ENCODE results near the gene CD274. TPM values are rescaled to one million over a fixed set of nuclear protein-coding genes. Genes with fewer than 3 reads are reported as not detected.
"Not testable (repeated sequence)": the region's sequence is repeated elsewhere in the genome, so short reads cannot be mapped to it uniquely, and the experiment has no call there.

The CD274 gene
- total RNA-seq, 1 donor from 2014 or later: 61.7 TPM

GRCh38 chr9:5453673-5454072 is 3.3 kb downstream of the CD274 start:
- Mint-ChIP-seq H3K9me3 (no peaks in the 10 kb centered on the region), H3K27me3 (ENCODE audit: insufficient read depth) (no peaks in the 10 kb centered on the region), H3K36me3 (ENCODE audit: low read depth) (peaks cover 46% of the 10 kb centered on the region), H3K4me1 (ENCODE audit: low read depth) (peaks cover 76% of the 10 kb centered on the region), H3K4me3 (peak overlapping the region; percentile 85), H3K27ac (peak overlapping the region; percentile 42)
- no peak for DNase-seq (ENCODE audit: low spot score)
- intact Hi-C loops (cut with micrococcal nuclease): loop anchor here (5.0 to 10.0 kb wide), 5 partner anchors 311 to 1926 kb away; partner anchors contain the start of genes JAK2, RCL1 and RFX3

DNA sequence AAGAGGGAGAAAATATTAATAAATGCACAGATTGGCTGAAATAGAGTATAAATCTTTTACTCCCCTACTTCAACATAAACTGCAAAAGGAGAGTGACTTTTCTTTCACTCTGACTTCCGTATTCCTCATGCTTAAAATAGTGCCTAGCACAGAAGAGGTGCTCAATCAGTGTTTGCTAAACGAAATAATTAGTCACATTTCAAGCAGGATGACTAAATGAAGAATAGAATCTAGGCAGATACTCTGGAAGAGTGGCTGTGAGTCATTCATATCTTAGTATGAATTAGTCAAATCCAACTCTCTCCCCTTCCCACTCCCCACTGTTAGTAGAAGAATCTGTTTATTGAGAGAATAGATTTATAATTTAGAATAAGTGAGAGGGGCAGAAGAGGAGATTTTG is 4.8 kb downstream of the CD274 start:
- peak overlapping the region; percentile 80 for H3K27ac Mint-ChIP-seq
- H3K9me3 Mint-ChIP-seq: no peaks in the 10 kb centered on the region
- no peaks in the 10 kb centered on the region for H3K27me3 Mint-ChIP-seq (ENCODE audit: insufficient read depth)
- H3K4me3 Mint-ChIP-seq: peak overlapping the region; percentile 71
- intact Hi-C loops (cut with micrococcal nuclease): loop anchor here (1.0 to 10.0 kb wide), 9 partner anchors 17 to 623 kb away; a partner anchor contains a TSS
- no peak for DNase-seq (ENCODE audit: low spot score)
- H3K4me1 Mint-ChIP-seq (ENCODE audit: low read depth): peaks cover 78% of the 10 kb centered on the region
- H3K36me3 Mint-ChIP-seq (ENCODE audit: low read depth): peaks cover 61% of the 10 kb centered on the region

DNA sequence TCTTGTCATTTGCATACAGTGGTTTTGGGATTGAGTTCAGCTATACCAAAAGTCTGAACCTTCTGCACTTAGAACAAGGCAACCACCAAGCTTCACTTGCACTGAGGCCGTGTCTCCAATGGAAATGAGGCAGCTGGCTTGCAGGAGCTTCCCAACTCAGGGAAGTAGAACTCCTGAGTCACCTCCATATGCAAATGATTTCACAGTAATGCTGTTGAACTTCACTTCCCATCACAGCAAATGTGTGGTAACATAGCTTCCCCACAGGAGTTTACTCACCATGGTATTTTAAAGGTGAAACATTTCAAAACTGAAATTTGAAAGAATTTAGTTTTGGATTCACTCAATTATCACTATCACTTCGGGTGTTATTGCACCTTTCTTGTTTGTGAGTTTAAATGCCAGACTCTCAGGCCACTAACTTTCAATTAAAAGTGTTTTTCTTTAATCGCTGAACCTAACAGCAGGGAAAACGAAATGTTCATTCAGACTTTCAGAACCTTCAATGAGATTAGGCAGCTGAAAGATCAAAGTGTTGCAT is 9.0 kb downstream of the CD274 start:
- peak overlapping the region; percentile 88 for H3K27ac Mint-ChIP-seq
- H3K27me3 Mint-ChIP-seq (ENCODE audit: insufficient read depth): no peaks in the 10 kb centered on the region
- H3K4me1 Mint-ChIP-seq (ENCODE audit: low read depth): peaks cover 70% of the 10 kb centered on the region
- H3K9me3 Mint-ChIP-seq: no peaks in the 10 kb centered on the region
- H3K36me3 Mint-ChIP-seq (ENCODE audit: low read depth): peaks cover 75% of the 10 kb centered on the region
- peak overlapping the region; percentile 76 for H3K4me3 Mint-ChIP-seq
- DNase-seq (ENCODE audit: low spot score): no peak
- intact Hi-C loops (cut with micrococcal nuclease): loop anchor here (1.0 to 10.0 kb wide), 12 partner anchors 9 to 627 kb away; partner anchors contain the start of genes CD274, PDCD1LG2 and PLGRKT

GRCh38 chr9:5460157-5460556 is 9.8 kb downstream of the CD274 start:
- H3K36me3 Mint-ChIP-seq (ENCODE audit: low read depth): peaks cover 79% of the 10 kb centered on the region
- peaks cover 65% of the 10 kb centered on the region for H3K4me1 Mint-ChIP-seq (ENCODE audit: low read depth)
- no peaks in the 10 kb centered on the region for H3K9me3 Mint-ChIP-seq
- peak overlapping the region; percentile 76 for H3K4me3 Mint-ChIP-seq
- no peaks in the 10 kb centered on the region for H3K27me3 Mint-ChIP-seq (ENCODE audit: insufficient read depth)
- H3K27ac Mint-ChIP-seq: peak overlapping the region; percentile 88
- no peak for DNase-seq (ENCODE audit: low spot score)
- intact Hi-C loops (cut with micrococcal nuclease): no loop called here

- H3K27ac Mint-ChIP-seq; intact Hi-C loops (cut with micrococcal nuclease); H3K27me3 Mint-ChIP-seq (ENCODE audit: insufficient read depth); DNase-seq (ENCODE audit: low spot score); H3K9me3 Mint-ChIP-seq; H3K4me3 Mint-ChIP-seq: not testable (repeated sequence)
- Mint-ChIP-seq H3K4me1 (ENCODE audit: low read depth) (peaks cover 56% of the 10 kb centered on the region), H3K36me3 (ENCODE audit: low read depth) (peaks cover 80% of the 10 kb centered on the region)
Measured at GRCh38 chr9:5464831-5465330, 14.5 kb downstream of the CD274 start.

DNA sequence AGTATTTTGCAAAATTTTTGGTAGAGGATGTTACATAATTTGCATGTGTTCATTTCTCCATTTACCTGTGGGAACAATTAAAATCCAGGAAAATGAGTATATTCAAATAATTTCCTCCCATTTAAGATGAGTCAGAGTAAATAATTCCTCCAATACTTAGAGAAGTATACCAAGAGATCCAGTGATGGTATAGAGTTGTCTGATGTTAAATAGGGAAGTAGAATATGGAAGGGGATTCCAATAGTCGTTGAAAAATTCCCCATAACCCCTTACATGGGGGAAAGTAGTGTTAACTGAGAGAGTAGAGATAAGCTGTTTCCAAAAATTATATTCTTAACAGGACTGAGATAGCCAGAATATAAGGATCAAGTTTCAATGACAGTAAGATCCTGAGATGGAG is 15.7 kb downstream of the CD274 start:
- intact Hi-C loops (cut with micrococcal nuclease): no loop called here
- no peak for DNase-seq (ENCODE audit: low spot score)
- Mint-ChIP-seq H3K36me3 (ENCODE audit: low read depth) (peaks cover 78% of the 10 kb centered on the region), H3K27ac (no peak overlapping the region), H3K4me3 (no peak overlapping the region), H3K9me3 (no peaks in the 10 kb centered on the region), H3K4me1 (ENCODE audit: low read depth) (peaks cover 54% of the 10 kb centered on the region), H3K27me3 (ENCODE audit: insufficient read depth) (no peaks in the 10 kb centered on the region)

DNA sequence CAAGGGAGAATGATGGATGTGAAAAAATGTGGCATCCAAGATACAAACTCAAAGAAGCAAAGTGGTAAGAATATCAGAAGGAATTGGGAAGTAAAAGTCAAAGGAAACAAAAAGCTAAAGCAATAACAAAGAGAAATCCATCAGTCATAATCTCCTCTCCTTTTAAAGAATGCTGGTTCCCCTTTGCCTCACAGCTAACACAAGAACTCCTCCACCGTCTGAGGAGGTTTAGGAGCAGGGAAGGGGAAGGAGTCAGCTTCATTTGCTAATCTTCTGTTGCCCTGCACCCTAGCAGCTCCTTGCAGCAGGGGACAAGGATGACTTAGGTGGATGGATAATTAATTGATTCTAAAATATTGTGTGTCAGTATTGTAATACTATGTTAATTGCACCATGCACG is 16.4 kb downstream of the CD274 start:
- peak overlapping the region; percentile 25 for H3K27ac Mint-ChIP-seq
- H3K9me3 Mint-ChIP-seq: no peaks in the 10 kb centered on the region
- intact Hi-C loops (cut with micrococcal nuclease): no loop called here
- H3K4me1 Mint-ChIP-seq (ENCODE audit: low read depth): peaks cover 55% of the 10 kb centered on the region
- H3K36me3 Mint-ChIP-seq (ENCODE audit: low read depth): peaks cover 73% of the 10 kb centered on the region
- H3K27me3 Mint-ChIP-seq (ENCODE audit: insufficient read depth): no peaks in the 10 kb centered on the region
- DNase-seq (ENCODE audit: low spot score): no peak
- no peak overlapping the region for H3K4me3 Mint-ChIP-seq

DNA sequence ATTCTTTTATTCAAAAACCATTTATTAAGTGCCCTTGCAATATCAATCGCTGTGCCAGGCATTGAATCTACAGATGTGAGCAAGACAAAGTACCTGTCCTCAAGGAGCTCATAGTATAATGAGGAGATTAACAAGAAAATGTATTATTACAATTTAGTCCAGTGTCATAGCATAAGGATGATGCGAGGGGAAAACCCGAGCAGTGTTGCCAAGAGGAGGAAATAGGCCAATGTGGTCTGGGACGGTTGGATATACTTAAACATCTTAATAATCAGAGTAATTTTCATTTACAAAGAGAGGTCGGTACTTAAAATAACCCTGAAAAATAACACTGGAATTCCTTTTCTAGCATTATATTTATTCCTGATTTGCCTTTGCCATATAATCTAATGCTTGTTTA is 18.5 kb downstream of the CD274 start:
- Mint-ChIP-seq H3K4me1 (ENCODE audit: low read depth) (peaks cover 41% of the 10 kb centered on the region), H3K36me3 (ENCODE audit: low read depth) (peaks cover 63% of the 10 kb centered on the region), H3K27ac (no peak overlapping the region), H3K4me3 (no peak overlapping the region), H3K27me3 (ENCODE audit: insufficient read depth) (no peaks in the 10 kb centered on the region), H3K9me3 (no peaks in the 10 kb centered on the region)
- intact Hi-C loops (cut with micrococcal nuclease): no loop called here
- no peak for DNase-seq (ENCODE audit: low spot score)

DNA sequence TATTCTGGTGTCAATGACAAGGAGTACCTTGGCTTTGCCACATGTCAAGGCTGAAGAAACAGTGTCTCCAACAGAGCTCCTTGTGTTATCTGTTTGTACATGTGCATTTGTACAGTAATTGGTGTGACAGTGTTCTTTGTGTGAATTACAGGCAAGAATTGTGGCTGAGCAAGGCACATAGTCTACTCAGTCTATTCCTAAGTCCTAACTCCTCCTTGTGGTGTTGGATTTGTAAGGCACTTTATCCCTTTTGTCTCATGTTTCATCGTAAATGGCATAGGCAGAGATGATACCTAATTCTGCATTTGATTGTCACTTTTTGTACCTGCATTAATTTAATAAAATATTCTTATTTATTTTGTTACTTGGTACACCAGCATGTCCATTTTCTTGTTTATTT is 19.8 kb downstream of the CD274 start:
- Mint-ChIP-seq H3K27ac (no peak overlapping the region), H3K4me3 (no peak overlapping the region), H3K36me3 (ENCODE audit: low read depth) (peaks cover 62% of the 10 kb centered on the region), H3K9me3 (no peaks in the 10 kb centered on the region), H3K4me1 (ENCODE audit: low read depth) (peaks cover 40% of the 10 kb centered on the region), H3K27me3 (ENCODE audit: insufficient read depth) (no peaks in the 10 kb centered on the region)
- DNase-seq (ENCODE audit: low spot score): no peak
- intact Hi-C loops (cut with micrococcal nuclease): no loop called here

DNA sequence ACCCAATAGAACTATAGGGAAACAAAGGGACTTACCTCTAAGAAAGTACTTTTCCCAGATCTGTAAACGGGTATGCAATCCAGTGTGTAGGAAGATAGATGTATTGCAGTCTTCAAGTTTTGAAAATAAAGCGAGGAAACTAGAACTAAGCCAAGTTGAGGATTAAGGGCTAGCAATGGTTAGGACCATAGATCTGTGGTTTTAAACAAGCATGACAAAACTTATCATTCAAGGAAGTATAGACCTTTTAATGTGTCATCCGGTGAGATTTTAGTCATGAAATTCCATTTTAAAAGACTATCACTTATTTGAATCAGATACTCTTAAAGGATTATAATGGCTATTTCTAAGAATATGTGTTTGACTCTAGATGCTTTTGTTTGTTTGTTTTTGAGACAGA is 20.5 kb downstream of the CD274 start:
- H3K9me3 Mint-ChIP-seq: peaks cover 4% of the 10 kb centered on the region
- peak overlapping the region; percentile 62 for H3K27ac Mint-ChIP-seq
- intact Hi-C loops (cut with micrococcal nuclease): no loop called here
- H3K36me3 Mint-ChIP-seq (ENCODE audit: low read depth): peaks cover 59% of the 10 kb centered on the region
- H3K4me1 Mint-ChIP-seq (ENCODE audit: low read depth): peaks cover 41% of the 10 kb centered on the region
- no peak for DNase-seq (ENCODE audit: low spot score)
- no peak overlapping the region for H3K4me3 Mint-ChIP-seq
- no peaks in the 10 kb centered on the region for H3K27me3 Mint-ChIP-seq (ENCODE audit: insufficient read depth)

DNA sequence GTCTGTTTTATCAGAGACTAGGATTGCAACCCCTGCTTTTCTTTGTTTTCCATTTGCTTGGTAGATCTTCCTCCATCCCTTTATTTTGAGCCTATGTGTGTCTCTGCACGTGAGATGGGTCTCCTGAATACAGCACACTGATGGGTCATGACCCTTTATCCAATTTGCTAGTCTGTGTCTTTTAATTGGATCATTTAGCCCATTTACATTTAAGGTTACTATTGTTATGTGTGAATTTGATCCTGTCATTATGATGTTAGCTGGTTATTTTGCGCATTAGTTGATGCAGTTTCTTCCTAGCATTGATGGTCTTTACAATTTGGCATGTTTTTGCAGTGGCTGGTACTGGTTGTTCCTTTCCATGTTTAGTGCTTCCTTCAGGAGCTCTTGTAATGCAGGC is 25.3 kb downstream of the CD274 start:
- H3K36me3 Mint-ChIP-seq (ENCODE audit: low read depth): peaks cover 24% of the 10 kb centered on the region
- H3K27me3 Mint-ChIP-seq (ENCODE audit: insufficient read depth); DNase-seq (ENCODE audit: low spot score); H3K4me3 Mint-ChIP-seq; intact Hi-C loops (cut with micrococcal nuclease); H3K9me3 Mint-ChIP-seq; H3K27ac Mint-ChIP-seq: not testable (repeated sequence)
- H3K4me1 Mint-ChIP-seq (ENCODE audit: low read depth): peaks cover 17% of the 10 kb centered on the region

GRCh38 chr9:5478206-5478605 is 27.9 kb downstream of the CD274 start:
- intact Hi-C loops (cut with micrococcal nuclease): no loop called here
- H3K9me3 Mint-ChIP-seq: peaks cover 11% of the 10 kb centered on the region
- no peak overlapping the region for H3K4me3 Mint-ChIP-seq
- no peak overlapping the region for H3K27ac Mint-ChIP-seq
- H3K36me3 Mint-ChIP-seq (ENCODE audit: low read depth): peaks cover 16% of the 10 kb centered on the region
- no peak for DNase-seq (ENCODE audit: low spot score)
- peaks cover 2% of the 10 kb centered on the region for H3K27me3 Mint-ChIP-seq (ENCODE audit: insufficient read depth)
- peaks cover 19% of the 10 kb centered on the region for H3K4me1 Mint-ChIP-seq (ENCODE audit: low read depth)

- Mint-ChIP-seq H3K27ac (no peak overlapping the region), H3K36me3 (ENCODE audit: low read depth) (peaks cover 4% of the 10 kb centered on the region), H3K4me3 (no peak overlapping the region), H3K4me1 (ENCODE audit: low read depth) (peaks cover 13% of the 10 kb centered on the region), H3K27me3 (ENCODE audit: insufficient read depth) (peaks cover 2% of the 10 kb centered on the region), H3K9me3 (peaks cover 11% of the 10 kb centered on the region)
- intact Hi-C loops (cut with micrococcal nuclease): no loop called here
- no peak for DNase-seq (ENCODE audit: low spot score)
Measured at GRCh38 chr9:5479994-5480694, 29.8 kb downstream of the CD274 start.

All from activated T-helper 1 cell treated with anti-CD3 and anti-CD28 coated beads, Interleukin-12 subunit alpha, Interleukin-12 subunit beta, Interleukin-2, Interleukin-4 antibody, amounts not matched to agents 30 ng/mL and 10 ng/mL and 1 ng/mL, durations not matched to agents 14 hours and 24 hours and 36 hours (primary cell).